GM12878 (cell line): ENCODE measurements around the gene CTXND1.

Experiments
- BCL11A ChIP-seq: IDR thresholded peaks from 2 replicates; pipeline ENCODE4 v1.6.1; 2011; ENCODE audit warnings: low read depth, low read length
- BHLHE40 ChIP-seq, 2 experiments: fragments of 450-650 bp in 1 of 2; IDR thresholded peaks; 2 replicates each; pipeline ENCODE4 v1.6.1; 2011 to 2017; ENCODE audit warnings: low read depth in 2 of 2, borderline replicate concordance in 1 of 2, improper control_type of control experiment in 1 of 2, low read length in 1 of 2, mild to moderate bottlenecking in 1 of 2
- CEBPB ChIP-seq, 2 experiments: fragments of 150-350 bp in 1 of 2; IDR thresholded peaks; 2 replicates each; pipeline ENCODE4 v1.6.1; 2012 to 2014; ENCODE audit warnings: low read depth in 2 of 2, low read length in 2 of 2, borderline replicate concordance in 1 of 2, inconsistent platforms in 1 of 2
- CTCF ChIP-seq, 3 experiments: IDR thresholded peaks in 2 of 3; conservative IDR thresholded peaks in 1 of 3; 2 replicates each; pipeline ENCODE4 v1.5.1; 2011; ENCODE audit warnings: low read depth in 3 of 3, low read length in 3 of 3, mild to moderate bottlenecking in 3 of 3, control low read depth in 2 of 3, moderate library complexity in 2 of 3, inconsistent platforms in 1 of 3, mixed read lengths in 1 of 3; ENCODE audit not compliant: control insufficient read depth in 2 of 3, insufficient read depth in 1 of 3; ENCODE audit errors: extremely low read depth in 1 of 3
- FOXK2 ChIP-seq: fragments of 450-650 bp; IDR thresholded peaks from 2 replicates; pipeline ENCODE4 v1.6.1; 2017; ENCODE audit warnings: mild to moderate bottlenecking, moderate library complexity
- POLR2A ChIP-seq: IDR thresholded peaks from 2 replicates; pipeline ENCODE4 v1.6.1; 2011; ENCODE audit warnings: low read depth, mild to moderate bottlenecking, low read length
- RELA ChIP-seq: fragments of 450-650 bp; IDR thresholded peaks from 2 replicates; pipeline ENCODE4 v1.8.0; 2014; ENCODE audit warnings: borderline replicate concordance; ENCODE audit not compliant: partially characterized antibody
- SIN3A ChIP-seq: IDR thresholded peaks from 2 replicates; pipeline ENCODE4 v1.6.1; 2012; ENCODE audit warnings: low read depth, low read length, improper control_type of control experiment
- USF2 ChIP-seq: IDR thresholded peaks from 2 replicates; pipeline ENCODE4 v1.6.1; 2011; ENCODE audit warnings: low read depth, low read length, improper control_type of control experiment, borderline replicate concordance

- TF ChIP-seq RELA, result no peak
- no peak for TF ChIP-seq CTCF (IDR thresholded peaks at IDR 0.05 in 2 of 3, conservative IDR thresholded peaks at IDR 0.05 in 1 of 3; ENCODE audit: control insufficient read depth in 2 of 3, extremely low read depth in 1 of 3, insufficient read depth in 1 of 3, low read depth in 3 of 3, low read length in 3 of 3)
- TF ChIP-seq BHLHE40 (IDR thresholded peaks at IDR 0.05; ENCODE audit: borderline replicate concordance in 1 of 2, low read depth in 2 of 2, low read length in 1 of 2), result no peak
- no peak for TF ChIP-seq CEBPB (IDR thresholded peaks at IDR 0.05; ENCODE audit: borderline replicate concordance in 1 of 2, low read depth in 2 of 2, low read length in 2 of 2)
- TF ChIP-seq POLR2A, result no peak
- TF ChIP-seq USF2, result no peak
- TF ChIP-seq SIN3A, result no peak
- TF ChIP-seq FOXK2, result no peak
- no peak for TF ChIP-seq BCL11A
These were observed 15.6 kb upstream of the CTXND1 start for GRCh38 chr15:80267658-80268057.
